Keratinocyte (primary cell): Measurements from ENCODE around the gene SPDYE2.
"Not testable (repeated sequence)": the region's sequence is repeated elsewhere in the genome, so short reads cannot be mapped to it uniquely, and the experiment has no call there.

ENCODE experiments used
- EZH2 ChIP-seq: IDR thresholded peaks from one replicate; pipeline ENCODE4 v1.6.1; 2012; ENCODE audit warnings: inconsistent platforms, mild to moderate bottlenecking, low read length, moderate library complexity
- TF ChIP-seq, protein P1 (sequence below), 3 experiments: IDR thresholded peaks in 1 of 3; conservative IDR thresholded peaks in 1 of 3; optimal IDR thresholded peaks in 1 of 3; 2 replicates in 2 of 3; 3 replicates in 1 of 3; pipeline versions ENCODE3 to v1.5.1; 2011; ENCODE audit warnings: low read length in 3 of 3, mild to moderate bottlenecking in 3 of 3, moderate library complexity in 2 of 3, control low read depth in 1 of 3, inconsistent platforms in 1 of 3; ENCODE audit not compliant: insufficient read depth in 2 of 3; ENCODE audit errors: extremely low read depth in 1 of 3

DNA sequence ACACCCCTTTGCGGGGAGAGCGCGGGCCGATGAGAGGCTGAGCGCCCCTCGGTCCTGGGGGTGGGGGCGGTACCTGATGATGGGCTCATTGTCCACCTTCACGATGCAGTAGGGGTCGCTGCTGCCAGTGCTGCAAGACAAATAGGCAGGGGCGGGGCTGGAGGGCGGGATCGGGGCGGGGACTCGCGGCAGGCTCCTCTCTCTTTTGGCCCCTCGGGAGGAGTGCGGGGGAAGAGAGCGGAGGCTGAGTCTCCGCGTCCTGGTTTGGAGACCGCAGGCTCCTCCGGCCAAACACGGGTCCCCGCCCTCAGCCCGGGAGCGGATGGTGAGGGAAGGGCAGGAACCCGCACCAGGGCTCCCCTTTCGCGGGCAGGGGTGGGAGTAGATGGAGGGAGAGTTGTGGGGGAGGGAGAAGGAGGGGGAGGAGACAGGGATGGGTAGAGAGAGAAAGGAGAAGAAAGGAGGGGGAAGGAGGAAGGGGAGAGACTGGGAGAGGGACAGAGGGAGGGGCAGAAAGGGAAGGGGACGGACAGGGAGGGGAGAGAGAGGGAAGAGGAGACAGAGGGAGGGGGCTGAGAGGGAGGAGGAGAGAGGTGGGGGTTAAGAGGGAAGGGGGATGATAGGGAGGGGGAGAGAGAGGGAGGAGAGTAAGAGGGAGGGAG lies 60.1 kb downstream of the SPDYE2 start:
- TF ChIP-seq, protein P1, sequence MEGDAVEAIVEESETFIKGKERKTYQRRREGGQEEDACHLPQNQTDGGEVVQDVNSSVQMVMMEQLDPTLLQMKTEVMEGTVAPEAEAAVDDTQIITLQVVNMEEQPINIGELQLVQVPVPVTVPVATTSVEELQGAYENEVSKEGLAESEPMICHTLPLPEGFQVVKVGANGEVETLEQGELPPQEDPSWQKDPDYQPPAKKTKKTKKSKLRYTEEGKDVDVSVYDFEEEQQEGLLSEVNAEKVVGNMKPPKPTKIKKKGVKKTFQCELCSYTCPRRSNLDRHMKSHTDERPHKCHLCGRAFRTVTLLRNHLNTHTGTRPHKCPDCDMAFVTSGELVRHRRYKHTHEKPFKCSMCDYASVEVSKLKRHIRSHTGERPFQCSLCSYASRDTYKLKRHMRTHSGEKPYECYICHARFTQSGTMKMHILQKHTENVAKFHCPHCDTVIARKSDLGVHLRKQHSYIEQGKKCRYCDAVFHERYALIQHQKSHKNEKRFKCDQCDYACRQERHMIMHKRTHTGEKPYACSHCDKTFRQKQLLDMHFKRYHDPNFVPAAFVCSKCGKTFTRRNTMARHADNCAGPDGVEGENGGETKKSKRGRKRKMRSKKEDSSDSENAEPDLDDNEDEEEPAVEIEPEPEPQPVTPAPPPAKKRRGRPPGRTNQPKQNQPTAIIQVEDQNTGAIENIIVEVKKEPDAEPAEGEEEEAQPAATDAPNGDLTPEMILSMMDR (optimal IDR thresholded peaks at IDR 0.05 in 1 of 3, IDR thresholded peaks at IDR 0.05 in 1 of 3, conservative IDR thresholded peaks at IDR 0.05 in 1 of 3; ENCODE audit: extremely low read depth in 1 of 3, insufficient read depth in 2 of 3, low read length in 3 of 3) = not testable (repeated sequence)
- not testable (repeated sequence) for TF ChIP-seq EZH2
